SJSA1 (cell line): ENCODE data around the gene MOB2. TPM values are rescaled to one million over a fixed set of nuclear protein-coding genes. Genes with fewer than 3 reads are reported as not detected.

ENCODE experiments used
- DNase-seq, 2 experiments: peaks; one replicate each; pipeline ENCODE4 v3.0.0-alpha.2; 2015 to 2020; ENCODE audit warnings: low spot score in 2 of 2, low read depth in 1 of 2
- H3K27ac ChIP-seq: fragments of 250-450 bp; sonication (Bioruptor Pico); 2 replicates; pipeline ENCODE4 v1.5.1; 2020; ENCODE audit warnings: mild to moderate bottlenecking, moderate library complexity
- H3K27me3 ChIP-seq: fragments of 250-450 bp; sonication (Bioruptor Pico); replicated peaks from 2 replicates; pipeline ENCODE4 v1.5.1; 2020; ENCODE audit warnings: mild to moderate bottlenecking, moderate library complexity
- H3K36me3 ChIP-seq: fragments of 250-450 bp; sonication (Bioruptor Pico); 2 replicates; pipeline ENCODE4 v1.5.1; 2020; ENCODE audit warnings: mild to moderate bottlenecking
- H3K4me1 ChIP-seq: fragments of 250-450 bp; sonication (Bioruptor Pico); replicated peaks from 2 replicates; pipeline ENCODE4 v1.6.1; 2021; ENCODE audit warnings: mild to moderate bottlenecking
- H3K4me3 ChIP-seq: fragments of 250-450 bp; sonication (Bioruptor Pico); 2 replicates; pipeline ENCODE4 v1.5.1; 2020; ENCODE audit warnings: mild to moderate bottlenecking
- H3K9me3 ChIP-seq: fragments of 250-450 bp; sonication (Bioruptor Pico); replicated peaks from 2 replicates; pipeline ENCODE4 v1.5.1; 2020; ENCODE audit warnings: mild to moderate bottlenecking
- total RNA-seq: library from RNA; depleted of rRNA; stranded (reverse); fragments of >200 nt; shearing (Covaris generic); gene quantifications from 2 replicates; pipeline ENCODE4 v1.2.3, GENCODE V29; 2014; rRNA removed

Gene MOB2
- 3.9 and 9.1 TPM in 2 replicates for total RNA-seq

GRCh38 chr11:1486054-1486825 lies at the start of gene MOB2:
Gene MOB2, minus strand, starts transcription at chr11:1486779. Its CDS starts 223 bp downstream, at chr11:1486556.
- H3K27ac ChIP-seq, result no peak within 1 kb of the TSS
- peaks cover 7% of the 10 kb centered on the region for H3K4me1 ChIP-seq
- no peaks in the 10 kb centered on the region for H3K9me3 ChIP-seq
- H3K27me3 ChIP-seq, result no peaks in the 10 kb centered on the region
- peak in 1 of 2 experiments; percentile 5 for DNase-seq
- H3K36me3 ChIP-seq, result no peaks in the 10 kb centered on the region
- H3K4me3 ChIP-seq, result no peak within 1 kb of the TSS

- no peak overlapping the region for H3K4me3 ChIP-seq
Observed at GRCh38 chr11:1534682-1535081, 48.1 kb upstream of the MOB2 start.

GRCh38 chr11:1534171-1534570 lies 47.6 kb upstream of the MOB2 start:
- H3K9me3 ChIP-seq, result no peaks in the 10 kb centered on the region
- H3K4me1 ChIP-seq, result no peaks in the 10 kb centered on the region
- no peak for DNase-seq
- H3K36me3 ChIP-seq, result no peaks in the 10 kb centered on the region
- H3K27ac ChIP-seq, result no peak overlapping the region
- no peak overlapping the region for H3K4me3 ChIP-seq
- no peaks in the 10 kb centered on the region for H3K27me3 ChIP-seq

More at GRCh38 chr11:1534682-1535081, 48.1 kb upstream of the MOB2 start:
- Histone ChIP-seq H3K27ac (no peak overlapping the region), H3K4me1 (no peaks in the 10 kb centered on the region), H3K36me3 (no peaks in the 10 kb centered on the region), H3K27me3 (no peaks in the 10 kb centered on the region), H3K9me3 (no peaks in the 10 kb centered on the region)
- no peak for DNase-seq

- H3K27ac ChIP-seq, result no peak overlapping the region
- no peaks in the 10 kb centered on the region for H3K9me3 ChIP-seq
- no peaks in the 10 kb centered on the region for H3K36me3 ChIP-seq
- H3K27me3 ChIP-seq, result no peaks in the 10 kb centered on the region
- H3K4me3 ChIP-seq, result no peak overlapping the region
- no peaks in the 10 kb centered on the region for H3K4me1 ChIP-seq
- no peak for DNase-seq
Observed at GRCh38 chr11:1533342-1533725, 46.8 kb upstream of the MOB2 start.

GRCh38 chr11:1532606-1533341 lies 46.2 kb upstream of the MOB2 start:
- no peak overlapping the region for H3K27ac ChIP-seq
- no peaks in the 10 kb centered on the region for H3K4me1 ChIP-seq
- H3K4me3 ChIP-seq, result no peak overlapping the region
- H3K36me3 ChIP-seq, result no peaks in the 10 kb centered on the region
- no peaks in the 10 kb centered on the region for H3K27me3 ChIP-seq
- H3K9me3 ChIP-seq, result no peaks in the 10 kb centered on the region
- no peak for DNase-seq

- no peaks in the 10 kb centered on the region for H3K4me1 ChIP-seq
- H3K27ac ChIP-seq, result no peak overlapping the region
- H3K9me3 ChIP-seq, result no peaks in the 10 kb centered on the region
- no peaks in the 10 kb centered on the region for H3K27me3 ChIP-seq
- no peaks in the 10 kb centered on the region for H3K36me3 ChIP-seq
- no peak for DNase-seq
- H3K4me3 ChIP-seq, result no peak overlapping the region
Observed at GRCh38 chr11:1532014-1532586, 45.5 kb upstream of the MOB2 start.

GRCh38 chr11:1531449-1532013 lies 45.0 kb upstream of the MOB2 start:
- Histone ChIP-seq H3K4me1 (no peaks in the 10 kb centered on the region), H3K36me3 (no peaks in the 10 kb centered on the region), H3K9me3 (no peaks in the 10 kb centered on the region), H3K27ac (no peak overlapping the region), H3K4me3 (no peak overlapping the region), H3K27me3 (no peaks in the 10 kb centered on the region)
- no peak for DNase-seq

GRCh38 chr11:1530686-1531448 lies 44.3 kb upstream of the MOB2 start:
- no peak for DNase-seq
- Histone ChIP-seq H3K4me1 (no peaks in the 10 kb centered on the region), H3K4me3 (no peak overlapping the region), H3K9me3 (no peaks in the 10 kb centered on the region), H3K27ac (no peak overlapping the region), H3K27me3 (no peaks in the 10 kb centered on the region), H3K36me3 (no peaks in the 10 kb centered on the region)

GRCh38 chr11:1529774-1530173 lies 43.2 kb upstream of the MOB2 start:
- H3K4me1 ChIP-seq, result no peaks in the 10 kb centered on the region
- no peak for DNase-seq
- no peaks in the 10 kb centered on the region for H3K27me3 ChIP-seq
- no peak overlapping the region for H3K4me3 ChIP-seq
- no peaks in the 10 kb centered on the region for H3K9me3 ChIP-seq
- H3K27ac ChIP-seq, result no peak overlapping the region
- no peaks in the 10 kb centered on the region for H3K36me3 ChIP-seq

- no peaks in the 10 kb centered on the region for H3K36me3 ChIP-seq
- H3K27me3 ChIP-seq, result no peaks in the 10 kb centered on the region
- no peaks in the 10 kb centered on the region for H3K4me1 ChIP-seq
- H3K4me3 ChIP-seq, result no peak overlapping the region
- no peaks in the 10 kb centered on the region for H3K9me3 ChIP-seq
- DNase-seq, result no peak
- H3K27ac ChIP-seq, result no peak overlapping the region
Observed at GRCh38 chr11:1529286-1529685, 42.7 kb upstream of the MOB2 start.

- no peak for DNase-seq
- no peak overlapping the region for H3K4me3 ChIP-seq
- no peaks in the 10 kb centered on the region for H3K4me1 ChIP-seq
- H3K27ac ChIP-seq, result no peak overlapping the region
- no peaks in the 10 kb centered on the region for H3K36me3 ChIP-seq
- H3K9me3 ChIP-seq, result no peaks in the 10 kb centered on the region
- no peaks in the 10 kb centered on the region for H3K27me3 ChIP-seq
Observed at GRCh38 chr11:1528710-1529109, 42.1 kb upstream of the MOB2 start.

GRCh38 chr11:1526785-1527184 lies 40.2 kb upstream of the MOB2 start:
- Histone ChIP-seq H3K4me1 (no peaks in the 10 kb centered on the region), H3K9me3 (no peaks in the 10 kb centered on the region), H3K36me3 (no peaks in the 10 kb centered on the region), H3K4me3 (no peak overlapping the region), H3K27me3 (no peaks in the 10 kb centered on the region), H3K27ac (no peak overlapping the region)
- DNase-seq, result no peak

GRCh38 chr11:1523779-1524178 lies 37.2 kb upstream of the MOB2 start:
- Histone ChIP-seq H3K9me3 (no peaks in the 10 kb centered on the region), H3K4me3 (no peak overlapping the region), H3K36me3 (no peaks in the 10 kb centered on the region), H3K27me3 (no peaks in the 10 kb centered on the region), H3K27ac (no peak overlapping the region), H3K4me1 (no peaks in the 10 kb centered on the region)
- no peak for DNase-seq
